Body of pancreas (tissue), 4 donors: ENCODE data around the gene BRD1.

Source experiments
- POLR2A ChIP-seq, 3 donors: fragments of 450-650 bp; IDR thresholded peaks; one replicate each; pipeline ENCODE4 v1.6.1; 2016; ENCODE audit warnings: antibody characterized with exemption in 3 of 3, mild to moderate bottlenecking in 2 of 3
- TF ChIP-seq, protein P1 (sequence below), 7 experiments: fragments of 450-650 bp in 4 of 7; fragments of 200-600 bp in 3 of 7; sonication (generic) in 3 of 7; IDR thresholded peaks; one replicate each; pipeline ENCODE4 v1.5.1; 2016 to 2019; ENCODE audit warnings: antibody characterized with exemption in 7 of 7

DNA sequence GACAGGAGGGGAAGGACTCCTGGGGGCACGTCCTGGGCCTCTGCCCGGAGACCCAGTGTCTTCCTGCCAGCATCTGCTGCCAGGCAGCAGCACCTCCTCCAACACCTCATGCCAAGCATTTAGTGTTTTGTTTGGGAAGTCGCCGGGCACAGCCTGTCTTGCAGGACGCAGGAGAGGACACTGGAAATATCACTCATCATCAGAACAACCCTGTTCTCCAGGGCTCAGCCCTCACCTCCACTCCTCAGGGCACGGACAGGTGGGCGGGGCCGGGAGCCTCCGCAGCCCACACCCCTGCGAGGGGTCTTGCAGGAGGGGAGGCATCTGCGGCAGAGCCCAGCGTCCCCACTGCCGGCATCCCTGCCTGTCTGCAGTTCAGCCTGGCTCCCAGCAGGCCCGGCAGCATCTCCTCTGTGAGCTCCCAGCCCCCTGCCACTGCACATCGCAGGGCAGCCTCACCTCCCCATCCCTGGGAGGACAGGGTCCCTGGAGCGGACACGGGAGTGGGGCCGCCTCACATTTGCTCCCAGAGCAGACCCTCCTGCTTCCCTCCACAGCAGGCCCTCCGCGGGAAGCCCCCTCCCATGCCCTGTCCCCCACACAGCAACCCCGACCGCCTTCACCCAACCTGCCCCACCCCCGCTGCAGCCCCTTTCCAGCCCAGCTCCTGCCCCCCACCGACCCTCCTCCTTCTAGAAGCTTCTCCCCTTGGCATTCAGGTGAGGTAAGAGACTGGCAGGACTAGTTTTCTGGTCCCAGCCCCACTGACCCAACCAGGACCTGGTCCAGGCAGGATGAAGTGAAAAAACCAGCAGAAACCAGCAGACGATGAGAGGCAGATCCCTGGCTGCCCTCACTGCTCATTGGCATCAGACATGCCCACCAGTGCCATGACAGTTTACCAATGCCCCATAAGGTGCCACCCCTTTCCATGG, 72.7 kb downstream of the BRD1 start:
- TF ChIP-seq, protein P1, sequence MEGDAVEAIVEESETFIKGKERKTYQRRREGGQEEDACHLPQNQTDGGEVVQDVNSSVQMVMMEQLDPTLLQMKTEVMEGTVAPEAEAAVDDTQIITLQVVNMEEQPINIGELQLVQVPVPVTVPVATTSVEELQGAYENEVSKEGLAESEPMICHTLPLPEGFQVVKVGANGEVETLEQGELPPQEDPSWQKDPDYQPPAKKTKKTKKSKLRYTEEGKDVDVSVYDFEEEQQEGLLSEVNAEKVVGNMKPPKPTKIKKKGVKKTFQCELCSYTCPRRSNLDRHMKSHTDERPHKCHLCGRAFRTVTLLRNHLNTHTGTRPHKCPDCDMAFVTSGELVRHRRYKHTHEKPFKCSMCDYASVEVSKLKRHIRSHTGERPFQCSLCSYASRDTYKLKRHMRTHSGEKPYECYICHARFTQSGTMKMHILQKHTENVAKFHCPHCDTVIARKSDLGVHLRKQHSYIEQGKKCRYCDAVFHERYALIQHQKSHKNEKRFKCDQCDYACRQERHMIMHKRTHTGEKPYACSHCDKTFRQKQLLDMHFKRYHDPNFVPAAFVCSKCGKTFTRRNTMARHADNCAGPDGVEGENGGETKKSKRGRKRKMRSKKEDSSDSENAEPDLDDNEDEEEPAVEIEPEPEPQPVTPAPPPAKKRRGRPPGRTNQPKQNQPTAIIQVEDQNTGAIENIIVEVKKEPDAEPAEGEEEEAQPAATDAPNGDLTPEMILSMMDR (IDR thresholded peaks at IDR 0.05), result no peak
- no peak for TF ChIP-seq POLR2A (IDR thresholded peaks at IDR 0.05)
